ENCODE measurements around the gene BTK. TPM values are rescaled to one million over a fixed set of nuclear protein-coding genes. Genes with fewer than 3 reads are reported as not detected.
"Not testable (repeated sequence)": the region's sequence is repeated elsewhere in the genome, so short reads cannot be mapped to it uniquely, and the experiment has no call there.

Gene BTK
- total and polyA plus RNA-seq, 4 donors, result 15.5 to 29.4 (median 21.4) TPM

- Histone ChIP-seq H3K27me3 (ENCODE audit: control insufficient read depth in 3 of 3, insufficient read depth in 3 of 3, low read length in 2 of 3) (peaks cover 0 to 2% (median 0%) of the 10 kb centered on the region in 3 donors), H3K9ac (ENCODE audit: insufficient read depth in 1 of 2, low read length in 2 of 2) (peak overlapping the region in 1 of 2 donors; percentile 51), H3K9me3 (ENCODE audit: control insufficient read depth in 4 of 4, insufficient read depth in 3 of 4, low read length in 3 of 4) (peaks cover 0 to 4% (median 0%) of the 10 kb centered on the region in 4 donors), H3K27ac (ENCODE audit: low read depth in 1 of 2, low read length in 1 of 2) (peak overlapping the region in 1 of 2 donors; percentile 77), H3K4me1 (ENCODE audit: control insufficient read depth in 5 of 5, insufficient read depth in 5 of 5, low read length in 5 of 5) (no peaks in the 10 kb centered on the region), H3K4me3 (peak overlapping the region; percentile 58), H3K36me3 (ENCODE audit: control insufficient read depth in 4 of 4, insufficient read depth in 4 of 4, low read length in 4 of 4) (no peaks in the 10 kb centered on the region)
- TF ChIP-seq CTCF (IDR thresholded peaks at IDR 0.05; ENCODE audit: control extremely low read depth, extremely low read depth), result no peak
- DNase-seq (peak in 2 of 3 donors; percentile 8 to 9), ATAC-seq (ENCODE audit: insufficient read depth, low FRiP score) (no peak)
- 1 to 31% methylated on average over 10 to 14 of the region's 14 CpGs for WGBS, 2 donors
Measured at GRCh38 chrX:101347859-101348451, 38.0 kb downstream of the BTK start.

GRCh38 chrX:101337776-101338271 is 48.2 kb downstream of the BTK start:
- no peak overlapping the region for H3K4me3 ChIP-seq
- no peaks in the 10 kb centered on the region for H3K4me1 ChIP-seq (ENCODE audit: control insufficient read depth in 5 of 5, insufficient read depth in 5 of 5, low read length in 5 of 5)
- H3K36me3 ChIP-seq (ENCODE audit: control insufficient read depth in 4 of 4, insufficient read depth in 4 of 4, low read length in 4 of 4), result no peaks in the 10 kb centered on the region
- no peak overlapping the region for H3K9ac ChIP-seq (ENCODE audit: insufficient read depth in 1 of 2, low read length in 2 of 2)
- 76 to 78% methylated on average over 4 of the region's 4 CpGs for WGBS, 2 donors
- H3K27me3 ChIP-seq (ENCODE audit: control insufficient read depth in 3 of 3, insufficient read depth in 3 of 3, low read length in 2 of 3), result no peaks in the 10 kb centered on the region
- no peak for TF ChIP-seq CTCF (IDR thresholded peaks at IDR 0.05; ENCODE audit: control extremely low read depth, extremely low read depth)
- H3K27ac ChIP-seq (ENCODE audit: low read depth in 1 of 2, low read length in 1 of 2), result no peak overlapping the region
- H3K9me3 ChIP-seq (ENCODE audit: control insufficient read depth in 4 of 4, insufficient read depth in 3 of 4, low read length in 3 of 4), result no peaks in the 10 kb centered on the region
- no peak for DNase-seq
- no peak for ATAC-seq (ENCODE audit: insufficient read depth, low FRiP score)

DNA sequence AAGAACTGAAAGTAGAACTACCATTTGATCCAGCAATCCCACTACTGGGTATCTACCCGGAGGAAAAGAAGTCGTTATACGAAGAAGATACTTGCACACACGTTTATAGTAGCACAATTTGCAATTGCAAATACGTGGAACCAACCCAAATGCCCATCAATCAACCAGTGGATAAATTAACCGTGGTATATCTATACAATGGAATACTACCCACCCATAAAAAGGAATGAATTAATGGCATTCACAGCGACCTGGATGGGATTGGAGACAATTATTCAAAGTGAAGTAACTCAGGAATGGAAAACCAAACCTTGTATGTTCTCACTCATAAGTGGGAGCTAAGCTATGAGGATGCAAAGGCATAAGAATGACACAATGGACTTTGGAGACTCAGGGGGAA is 51.7 kb downstream of the BTK start:
- ATAC-seq (ENCODE audit: insufficient read depth, low FRiP score); H3K27ac ChIP-seq (ENCODE audit: low read depth in 1 of 2, low read length in 1 of 2); H3K4me1 ChIP-seq (ENCODE audit: control insufficient read depth in 5 of 5, insufficient read depth in 5 of 5, low read length in 5 of 5); DNase-seq; H3K36me3 ChIP-seq (ENCODE audit: control insufficient read depth in 4 of 4, insufficient read depth in 4 of 4, low read length in 4 of 4); H3K27me3 ChIP-seq (ENCODE audit: control insufficient read depth in 3 of 3, insufficient read depth in 3 of 3, low read length in 2 of 3); H3K4me3 ChIP-seq; H3K9me3 ChIP-seq (ENCODE audit: control insufficient read depth in 4 of 4, insufficient read depth in 3 of 4, low read length in 3 of 4); H3K9ac ChIP-seq (ENCODE audit: insufficient read depth in 1 of 2, low read length in 2 of 2): not testable (repeated sequence)
- 69 to 90% methylated on average over 7 of the region's 7 CpGs for WGBS, 2 donors

DNA sequence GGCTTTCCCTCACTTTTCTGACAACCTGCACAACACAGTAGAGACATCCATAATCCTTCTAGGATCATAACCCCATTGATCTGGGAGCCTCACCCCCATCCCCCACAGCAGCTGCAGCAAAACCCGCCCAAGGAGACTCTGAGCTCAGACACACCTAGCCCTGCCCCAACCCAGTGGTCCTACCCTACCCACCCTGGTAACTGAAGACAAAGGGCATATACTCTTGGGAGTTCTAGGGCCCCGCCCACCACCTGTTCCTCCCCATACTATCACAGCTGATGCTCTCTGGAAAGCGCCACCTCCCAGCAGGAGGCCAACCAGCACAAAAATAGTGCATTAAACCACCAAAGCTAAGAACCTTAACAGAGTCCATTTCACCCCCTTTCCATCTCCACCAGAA is 59.4 kb downstream of the BTK start:
- H3K27me3 ChIP-seq (ENCODE audit: control insufficient read depth in 3 of 3, insufficient read depth in 3 of 3, low read length in 2 of 3); H3K4me1 ChIP-seq (ENCODE audit: control insufficient read depth in 5 of 5, insufficient read depth in 5 of 5, low read length in 5 of 5); ATAC-seq (ENCODE audit: insufficient read depth, low FRiP score); DNase-seq; H3K4me3 ChIP-seq; H3K27ac ChIP-seq (ENCODE audit: low read depth in 1 of 2, low read length in 1 of 2); H3K36me3 ChIP-seq (ENCODE audit: control insufficient read depth in 4 of 4, insufficient read depth in 4 of 4, low read length in 4 of 4); H3K9me3 ChIP-seq (ENCODE audit: control insufficient read depth in 4 of 4, insufficient read depth in 3 of 4, low read length in 3 of 4); H3K9ac ChIP-seq (ENCODE audit: insufficient read depth in 1 of 2, low read length in 2 of 2): not testable (repeated sequence)
- WGBS, 2 donors, result 61 to 90% methylated on average over 3 of the region's 3 CpGs

Data from lung (tissue), 12 donors.